ENCODE measurements around the gene PTPN12.

Gene PTPN12

DNA sequence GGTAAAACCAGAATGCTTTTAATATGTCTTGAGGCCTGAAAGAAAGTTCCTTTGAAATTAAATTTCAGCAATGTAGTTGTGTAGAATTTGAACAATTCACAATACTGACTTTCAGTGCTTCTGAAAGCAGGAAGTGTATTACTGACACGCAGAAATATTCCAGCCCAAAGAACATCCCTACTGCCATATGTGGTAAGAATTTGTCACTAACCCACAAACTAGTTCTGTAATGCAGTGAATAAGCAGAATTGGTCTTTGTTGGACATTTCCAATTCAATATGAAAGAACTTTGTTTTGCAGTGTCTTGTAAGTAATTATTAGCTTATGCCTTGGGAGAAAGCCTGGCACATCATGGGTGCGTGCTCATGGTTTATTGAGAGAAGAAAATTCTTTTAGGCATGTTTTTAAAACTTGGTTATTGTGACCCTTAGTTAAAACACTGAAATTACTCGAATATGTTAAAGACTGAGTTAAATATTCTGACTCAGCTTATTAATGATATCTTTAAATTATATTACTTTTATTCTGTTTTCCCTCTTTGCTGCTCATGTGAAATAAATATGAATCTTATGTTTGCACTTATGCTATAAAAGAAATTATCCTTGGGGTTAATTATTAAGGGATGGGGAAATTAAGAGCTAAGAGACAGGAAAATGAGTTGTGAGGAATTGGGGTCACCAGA lies 33.4 kb downstream of the PTPN12 start:
- Histone ChIP-seq H3K4me1 (ENCODE audit: control insufficient read depth, insufficient read depth, low read length, poor library complexity, severe bottlenecking) (no peaks in the 10 kb centered on the region), H3K4me3 (ENCODE audit: insufficient read depth, low read depth, low read length, poor library complexity, severe bottlenecking) (no peak overlapping the region), H3K27me3 (replicated peaks; ENCODE audit: control insufficient read depth, insufficient read depth, low read length, poor library complexity, severe bottlenecking) (no peaks in the 10 kb centered on the region), H3K27ac (ENCODE audit: insufficient read depth, low read length, poor library complexity, severe bottlenecking) (no peak overlapping the region), H3K36me3 (ENCODE audit: control insufficient read depth, insufficient read depth, low read length) (no peaks in the 10 kb centered on the region), H3K9me3 (ENCODE audit: control insufficient read depth, low read length) (no peaks in the 10 kb centered on the region)
- DNase-seq, result no peak

- Histone ChIP-seq H3K9me3 (ENCODE audit: control insufficient read depth, low read length) (no peaks in the 10 kb centered on the region), H3K36me3 (ENCODE audit: control insufficient read depth, insufficient read depth, low read length) (no peaks in the 10 kb centered on the region), H3K4me3 (ENCODE audit: insufficient read depth, low read depth, low read length, poor library complexity, severe bottlenecking) (no peak overlapping the region), H3K27ac (ENCODE audit: insufficient read depth, low read length, poor library complexity, severe bottlenecking) (no peak overlapping the region), H3K27me3 (replicated peaks; ENCODE audit: control insufficient read depth, insufficient read depth, low read length, poor library complexity, severe bottlenecking) (no peaks in the 10 kb centered on the region), H3K4me1 (ENCODE audit: control insufficient read depth, insufficient read depth, low read length, poor library complexity, severe bottlenecking) (no peaks in the 10 kb centered on the region)
- DNase-seq, result no peak
Observed at GRCh38 chr7:77571801-77572200, 34.7 kb downstream of the PTPN12 start.

GRCh38 chr7:77575187-77575586 lies 38.1 kb downstream of the PTPN12 start:
- H3K36me3 ChIP-seq (ENCODE audit: control insufficient read depth, insufficient read depth, low read length), result no peaks in the 10 kb centered on the region

DNA sequence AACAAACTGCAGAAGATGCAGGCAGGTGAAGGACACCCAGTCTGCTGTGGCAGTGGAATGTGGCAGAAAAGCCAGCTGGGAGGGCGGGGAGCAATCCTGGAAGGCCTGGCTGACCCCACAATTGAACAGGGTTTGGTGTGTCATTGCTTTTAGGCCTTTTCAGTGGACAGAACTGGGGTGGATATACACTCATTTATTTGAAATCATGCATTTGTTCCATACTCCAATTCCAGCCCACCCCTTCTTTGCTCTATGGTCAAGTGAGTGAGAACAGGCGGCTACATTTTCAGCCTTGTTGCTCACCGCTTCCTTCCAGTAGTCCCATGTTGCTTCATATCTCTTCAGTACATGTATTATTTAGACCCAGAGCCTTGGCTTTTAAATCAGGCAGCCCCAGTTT lies 39.8 kb downstream of the PTPN12 start:
- Histone ChIP-seq H3K9me3 (ENCODE audit: control insufficient read depth, low read length) (no peaks in the 10 kb centered on the region), H3K36me3 (ENCODE audit: control insufficient read depth, insufficient read depth, low read length) (no peaks in the 10 kb centered on the region), H3K27ac (ENCODE audit: insufficient read depth, low read length, poor library complexity, severe bottlenecking) (no peak overlapping the region), H3K4me1 (ENCODE audit: control insufficient read depth, insufficient read depth, low read length, poor library complexity, severe bottlenecking) (no peaks in the 10 kb centered on the region), H3K4me3 (ENCODE audit: insufficient read depth, low read depth, low read length, poor library complexity, severe bottlenecking) (no peak overlapping the region), H3K27me3 (replicated peaks; ENCODE audit: control insufficient read depth, insufficient read depth, low read length, poor library complexity, severe bottlenecking) (no peaks in the 10 kb centered on the region)
- no peak for DNase-seq

More at GRCh38 chr7:77575187-77575586, 38.1 kb downstream of the PTPN12 start:
- no peak for DNase-seq
- Histone ChIP-seq H3K4me1 (ENCODE audit: control insufficient read depth, insufficient read depth, low read length, poor library complexity, severe bottlenecking) (no peaks in the 10 kb centered on the region), H3K4me3 (ENCODE audit: insufficient read depth, low read depth, low read length, poor library complexity, severe bottlenecking) (no peak overlapping the region), H3K27ac (ENCODE audit: insufficient read depth, low read length, poor library complexity, severe bottlenecking) (no peak overlapping the region), H3K27me3 (replicated peaks; ENCODE audit: control insufficient read depth, insufficient read depth, low read length, poor library complexity, severe bottlenecking) (no peaks in the 10 kb centered on the region), H3K9me3 (ENCODE audit: control insufficient read depth, low read length) (no peaks in the 10 kb centered on the region)

DNA sequence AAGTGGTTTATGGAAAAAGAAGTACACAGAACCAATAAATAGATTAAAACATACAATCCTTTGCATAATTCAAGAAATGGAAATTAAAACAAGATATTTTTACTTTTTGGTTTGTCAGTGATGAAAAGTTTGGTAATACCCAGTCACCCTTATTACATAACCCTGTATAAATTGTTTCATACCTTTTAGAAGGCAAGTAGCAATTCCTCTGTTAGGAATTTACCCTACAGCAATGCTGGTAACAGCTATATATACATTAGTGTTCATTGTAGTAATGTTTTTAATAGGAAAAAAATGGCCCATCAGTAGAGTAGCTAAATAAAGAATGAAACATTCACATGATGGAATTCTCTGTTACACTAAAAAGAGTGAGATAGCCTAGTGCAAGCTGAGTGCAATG lies 42.7 kb downstream of the PTPN12 start:
- Histone ChIP-seq H3K4me1 (ENCODE audit: control insufficient read depth, insufficient read depth, low read length, poor library complexity, severe bottlenecking) (no peaks in the 10 kb centered on the region), H3K4me3 (ENCODE audit: insufficient read depth, low read depth, low read length, poor library complexity, severe bottlenecking) (no peak overlapping the region), H3K9me3 (ENCODE audit: control insufficient read depth, low read length) (no peaks in the 10 kb centered on the region), H3K27ac (ENCODE audit: insufficient read depth, low read length, poor library complexity, severe bottlenecking) (no peak overlapping the region), H3K27me3 (replicated peaks; ENCODE audit: control insufficient read depth, insufficient read depth, low read length, poor library complexity, severe bottlenecking) (no peaks in the 10 kb centered on the region), H3K36me3 (ENCODE audit: control insufficient read depth, insufficient read depth, low read length) (no peaks in the 10 kb centered on the region)
- no peak for DNase-seq

- Histone ChIP-seq H3K36me3 (ENCODE audit: control insufficient read depth, insufficient read depth, low read length) (no peaks in the 10 kb centered on the region), H3K4me1 (ENCODE audit: control insufficient read depth, insufficient read depth, low read length, poor library complexity, severe bottlenecking) (no peaks in the 10 kb centered on the region), H3K9me3 (ENCODE audit: control insufficient read depth, low read length) (no peaks in the 10 kb centered on the region), H3K27me3 (replicated peaks; ENCODE audit: control insufficient read depth, insufficient read depth, low read length, poor library complexity, severe bottlenecking) (no peaks in the 10 kb centered on the region), H3K4me3 (ENCODE audit: insufficient read depth, low read depth, low read length, poor library complexity, severe bottlenecking) (no peak overlapping the region), H3K27ac (ENCODE audit: insufficient read depth, low read length, poor library complexity, severe bottlenecking) (no peak overlapping the region)
- no peak for DNase-seq
Observed at GRCh38 chr7:77580762-77581350, 43.8 kb downstream of the PTPN12 start.

DNA sequence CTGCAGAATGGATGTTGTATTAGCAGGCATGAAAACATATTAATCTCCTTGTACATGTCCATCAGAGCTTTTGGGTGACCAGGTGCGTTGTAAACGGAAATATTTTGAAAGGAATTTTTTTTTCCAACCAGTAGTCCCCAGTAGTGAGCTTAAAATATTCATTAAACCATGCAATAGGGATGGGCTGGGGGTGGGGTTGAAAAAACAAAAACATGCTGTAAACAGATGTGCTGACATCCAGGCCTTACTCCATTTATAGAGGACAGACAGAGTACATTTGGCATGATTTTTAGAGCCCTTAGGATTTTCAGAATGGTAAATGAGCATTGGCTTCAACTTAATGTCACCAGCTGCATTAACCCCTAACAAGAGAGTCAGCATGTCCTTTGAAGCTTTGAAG lies 50.2 kb downstream of the PTPN12 start:
- Histone ChIP-seq H3K4me1 (ENCODE audit: control insufficient read depth, insufficient read depth, low read length, poor library complexity, severe bottlenecking) (no peaks in the 10 kb centered on the region), H3K9me3 (ENCODE audit: control insufficient read depth, low read length) (no peaks in the 10 kb centered on the region), H3K36me3 (ENCODE audit: control insufficient read depth, insufficient read depth, low read length) (no peaks in the 10 kb centered on the region), H3K27ac (ENCODE audit: insufficient read depth, low read length, poor library complexity, severe bottlenecking) (no peak overlapping the region), H3K27me3 (replicated peaks; ENCODE audit: control insufficient read depth, insufficient read depth, low read length, poor library complexity, severe bottlenecking) (no peaks in the 10 kb centered on the region), H3K4me3 (ENCODE audit: insufficient read depth, low read depth, low read length, poor library complexity, severe bottlenecking) (no peak overlapping the region)
- DNase-seq, result no peak

DNA sequence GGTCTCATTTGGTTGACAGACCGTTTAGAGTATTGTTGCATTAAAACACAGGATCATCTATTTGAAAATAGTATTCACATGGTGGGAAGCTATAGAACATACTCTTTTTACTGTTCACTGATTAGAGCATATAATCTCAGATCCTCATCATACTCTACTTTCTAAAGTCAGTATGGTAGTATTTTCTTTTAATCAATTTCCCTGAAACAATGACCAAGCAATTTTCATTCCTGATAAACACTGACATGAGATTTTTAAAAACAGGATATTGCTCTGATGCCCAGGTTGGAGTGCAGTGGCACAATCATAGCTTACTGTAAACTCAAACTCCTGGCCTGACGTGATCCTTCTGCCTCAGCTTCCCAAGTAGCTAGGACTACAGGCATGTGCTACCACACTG lies 63.9 kb downstream of the PTPN12 start:
- no peak overlapping the region for H3K27ac ChIP-seq (ENCODE audit: insufficient read depth, low read length, poor library complexity, severe bottlenecking)
- DNase-seq, result no peak
- no peaks in the 10 kb centered on the region for H3K4me1 ChIP-seq (ENCODE audit: control insufficient read depth, insufficient read depth, low read length, poor library complexity, severe bottlenecking)
- no peaks in the 10 kb centered on the region for H3K36me3 ChIP-seq (ENCODE audit: control insufficient read depth, insufficient read depth, low read length)
- no peak overlapping the region for H3K4me3 ChIP-seq (ENCODE audit: insufficient read depth, low read depth, low read length, poor library complexity, severe bottlenecking)
- H3K27me3 ChIP-seq (replicated peaks; ENCODE audit: control insufficient read depth, insufficient read depth, low read length, poor library complexity, severe bottlenecking), result no peaks in the 10 kb centered on the region
- no peaks in the 10 kb centered on the region for H3K9me3 ChIP-seq (ENCODE audit: control insufficient read depth, low read length)

- Histone ChIP-seq H3K4me3 (ENCODE audit: insufficient read depth, low read depth, low read length, poor library complexity, severe bottlenecking) (no peak overlapping the region), H3K27me3 (replicated peaks; ENCODE audit: control insufficient read depth, insufficient read depth, low read length, poor library complexity, severe bottlenecking) (no peaks in the 10 kb centered on the region), H3K4me1 (ENCODE audit: control insufficient read depth, insufficient read depth, low read length, poor library complexity, severe bottlenecking) (no peaks in the 10 kb centered on the region), H3K27ac (ENCODE audit: insufficient read depth, low read length, poor library complexity, severe bottlenecking) (no peak overlapping the region), H3K36me3 (ENCODE audit: control insufficient read depth, insufficient read depth, low read length) (no peaks in the 10 kb centered on the region), H3K9me3 (ENCODE audit: control insufficient read depth, low read length) (no peaks in the 10 kb centered on the region)
- no peak for DNase-seq
Observed at GRCh38 chr7:77606562-77606961, 69.5 kb downstream of the PTPN12 start.

DNA sequence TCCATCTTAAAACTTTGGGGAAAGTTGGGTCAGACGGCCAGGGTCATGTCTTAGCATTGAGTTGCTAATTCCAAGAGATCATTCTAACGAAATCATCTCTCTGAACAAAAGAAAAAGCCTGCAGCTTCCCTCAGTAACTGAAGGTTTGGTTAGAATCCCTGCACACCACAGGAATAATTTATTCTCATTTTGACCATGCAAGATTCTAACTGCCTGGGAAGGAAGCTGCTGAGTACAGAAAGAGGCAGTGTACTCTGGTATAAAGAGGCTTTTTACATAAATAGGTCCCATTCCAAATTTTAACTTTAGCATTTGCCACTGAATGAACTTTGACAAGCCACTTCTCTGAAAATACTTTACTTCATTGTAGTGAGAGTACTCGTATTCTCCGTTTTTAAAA lies 82.2 kb downstream of the PTPN12 start:
- no peaks in the 10 kb centered on the region for H3K36me3 ChIP-seq (ENCODE audit: control insufficient read depth, insufficient read depth, low read length)
- DNase-seq, result no peak

More for the DNA sequence above, 82.2 kb downstream of the PTPN12 start:
- Histone ChIP-seq H3K4me3 (ENCODE audit: insufficient read depth, low read depth, low read length, poor library complexity, severe bottlenecking) (no peak overlapping the region), H3K27me3 (replicated peaks; ENCODE audit: control insufficient read depth, insufficient read depth, low read length, poor library complexity, severe bottlenecking) (no peaks in the 10 kb centered on the region), H3K9me3 (ENCODE audit: control insufficient read depth, low read length) (no peaks in the 10 kb centered on the region), H3K27ac (ENCODE audit: insufficient read depth, low read length, poor library complexity, severe bottlenecking) (no peak overlapping the region), H3K4me1 (ENCODE audit: control insufficient read depth, insufficient read depth, low read length, poor library complexity, severe bottlenecking) (no peaks in the 10 kb centered on the region)

Measured in effector memory CD4-positive, alpha-beta T cell (primary cell).